ENCODE measurements around the gene PROS1. TPM values are rescaled to one million over a fixed set of nuclear protein-coding genes. Genes with fewer than 3 reads are reported as not detected.

Gene PROS1
- 19.2 and 23.0 TPM in 2 replicates for total RNA-seq

GRCh38 chr3:93973131-93974126 lies at the start of gene PROS1:
Gene PROS1, minus strand, starts transcription at chr3:93973896. Its CDS starts 147 bp downstream, at chr3:93973749.
- peak; percentile 81 for DNase-seq

GRCh38 chr3:94020293-94020692 lies 46.6 kb upstream of the PROS1 start:
- DNase-seq = no peak

- DNase-seq = no peak
Measured at GRCh38 chr3:94019659-94020058, 46.0 kb upstream of the PROS1 start.

GRCh38 chr3:94015025-94015424 lies 41.3 kb upstream of the PROS1 start:
- DNase-seq = no peak

GRCh38 chr3:94012185-94012584 lies 38.5 kb upstream of the PROS1 start:
- no peak for DNase-seq

- no peak for DNase-seq
Measured at GRCh38 chr3:94011233-94011711, 37.6 kb upstream of the PROS1 start.

GRCh38 chr3:94009608-94010007 lies 35.9 kb upstream of the PROS1 start:
- DNase-seq = no peak

GRCh38 chr3:94008253-94008652 lies 34.6 kb upstream of the PROS1 start:
- DNase-seq = no peak

- DNase-seq = peak; percentile 81
Measured at GRCh38 chr3:94004301-94004910, 30.7 kb upstream of the PROS1 start.

GRCh38 chr3:94001827-94002495 lies 28.3 kb upstream of the PROS1 start:
- DNase-seq = no peak

- no peak for DNase-seq
Measured at GRCh38 chr3:94001191-94001590, 27.5 kb upstream of the PROS1 start.

- DNase-seq = no peak
Measured at GRCh38 chr3:93994056-93994455, 20.4 kb upstream of the PROS1 start.

GRCh38 chr3:93992207-93992606 lies 18.5 kb upstream of the PROS1 start:
- no peak for DNase-seq

GRCh38 chr3:93991631-93992030 lies 17.9 kb upstream of the PROS1 start:
- no peak for DNase-seq

- DNase-seq = no peak
Measured at GRCh38 chr3:93989241-93989640, 15.5 kb upstream of the PROS1 start.

- no peak for DNase-seq
Measured at GRCh38 chr3:93988764-93989163, 15.1 kb upstream of the PROS1 start.

GRCh38 chr3:93988283-93988682 lies 14.6 kb upstream of the PROS1 start:
- peak; percentile 24 for DNase-seq

GRCh38 chr3:93984618-93985017 lies 10.9 kb upstream of the PROS1 start:
- no peak for DNase-seq

- no peak for DNase-seq
Measured at GRCh38 chr3:93983408-93983807, 9.7 kb upstream of the PROS1 start.

- no peak for DNase-seq
Measured at GRCh38 chr3:93981649-93982048, 8.0 kb upstream of the PROS1 start.

GRCh38 chr3:93979850-93980676 lies 6.4 kb upstream of the PROS1 start, which contains the start of gene ARL13B:
Gene ARL13B, plus strand, starts transcription at chr3:93980155. Its CDS starts 269 bp downstream, at chr3:93980424.
- peak; percentile 99 for DNase-seq

- DNase-seq = no peak
Measured at GRCh38 chr3:93969997-93970396, 3.7 kb downstream of the PROS1 start.
